ENCODE data around the gene UACA.

- TF ChIP-seq CTCF (conservative IDR thresholded peaks at IDR 0.05) (no peak), EZH2 (IDR thresholded peaks at IDR 0.05; ENCODE audit: low read depth) (no peak)
These were observed 34.1 kb upstream of the UACA start for GRCh38 chr15:70797464-70797863.

Measured in PC-9 (cell line).